Dedifferentiated amniotic fluid mesenchymal stem cell (primary cell): ENCODE results near the gene USP34.
"Not testable (repeated sequence)": the region's sequence is repeated elsewhere in the genome, so short reads cannot be mapped to it uniquely, and the experiment has no call there.

Experiments
- DNase-seq: peaks from one replicate; pipeline ENCODE4 v3.0.0-alpha.2; 2016; ENCODE audit errors: extremely low spot score

Gene USP34

GRCh38 chr2:61470965-61471904 is at the start of gene USP34:
Gene USP34 (minus strand): TSS chr2:61471087. CDS start chr2:61470692, 395 bp downstream.
- peak; percentile 94 for DNase-seq

- DNase-seq: no peak
Measured at GRCh38 chr2:61520261-61520660, 49.4 kb upstream of the USP34 start.

GRCh38 chr2:61512768-61513398 is 42.0 kb upstream of the USP34 start:
- DNase-seq: no peak

- no peak for DNase-seq
Measured at GRCh38 chr2:61510674-61511671, 40.1 kb upstream of the USP34 start.

GRCh38 chr2:61504949-61505348 is 34.1 kb upstream of the USP34 start:
- DNase-seq: no peak

GRCh38 chr2:61499060-61499459 is 28.2 kb upstream of the USP34 start:
- DNase-seq: no peak

- DNase-seq: no peak
Measured at GRCh38 chr2:61493523-61493942, 22.6 kb upstream of the USP34 start.

GRCh38 chr2:61492476-61492875 is 21.6 kb upstream of the USP34 start:
- DNase-seq: no peak

GRCh38 chr2:61485281-61485680 is 14.4 kb upstream of the USP34 start:
- DNase-seq: no peak

- no peak for DNase-seq
Measured at GRCh38 chr2:61478086-61478485, 7.2 kb upstream of the USP34 start.

- DNase-seq: not testable (repeated sequence)
Measured at GRCh38 chr2:61476929-61477589, 6.2 kb upstream of the USP34 start.

GRCh38 chr2:61471905-61472805 is 1.3 kb upstream of the USP34 start:
- peak; percentile 22 for DNase-seq

- DNase-seq: peak; percentile 37
Measured at GRCh38 chr2:61470122-61470951, 550 bp downstream of the USP34 start.

GRCh38 chr2:61469424-61470121 is 1.3 kb downstream of the USP34 start:
- DNase-seq: no peak

GRCh38 chr2:61468231-61468630 is 2.7 kb downstream of the USP34 start:
- not testable (repeated sequence) for DNase-seq

- DNase-seq: no peak
Measured at GRCh38 chr2:61465045-61465444, 5.8 kb downstream of the USP34 start.

GRCh38 chr2:61463769-61464475 is 7.0 kb downstream of the USP34 start:
- DNase-seq: no peak

GRCh38 chr2:61461404-61461803 is 9.5 kb downstream of the USP34 start:
- no peak for DNase-seq
